Activated CD4-positive, alpha-beta memory T cell treated with anti-CD3 and anti-CD28 coated beads for 36 hours (primary cell): Measurements from ENCODE around the gene CD72. TPM values are rescaled to one million over a fixed set of nuclear protein-coding genes. Genes with fewer than 3 reads are reported as not detected.

Source experiments
- CTCF ChIA-PET: fragments of 350-600 bp; sonication (Branson Sonifier 250); formaldehyde crosslinking; loops from one replicate; lab custom pipeline; 2021; ENCODE audit warnings: antibody characterized with exemption, inconsistent platforms; lab: Charles Lee
- POLR2A ChIA-PET: fragments of 350-600 bp; sonication (Branson Sonifier 250); formaldehyde crosslinking; loops from one replicate; lab custom pipeline; 2021; ENCODE audit warnings: antibody characterized with exemption; lab: Charles Lee
- DNase-seq: peaks from one replicate; pipeline ENCODE4 v3.0.0-alpha.2; 2020
- H3K27ac Mint-ChIP-seq: one replicate; pipeline ENCODE4 v1.8.0; 2021; ENCODE audit warnings: mixed read lengths
- H3K27me3 Mint-ChIP-seq: one replicate; pipeline ENCODE4 v1.8.0; 2021; ENCODE audit warnings: mixed read lengths
- H3K36me3 Mint-ChIP-seq: one replicate; pipeline ENCODE4 v1.8.0; 2021; ENCODE audit warnings: mixed read lengths
- H3K4me1 Mint-ChIP-seq: one replicate; pipeline ENCODE4 v1.8.0; 2021; ENCODE audit warnings: low read depth, mixed read lengths
- H3K4me3 Mint-ChIP-seq: one replicate; pipeline ENCODE4 v1.8.0; 2021; ENCODE audit warnings: mild to moderate bottlenecking, mixed read lengths
- H3K9me3 Mint-ChIP-seq: one replicate; pipeline ENCODE4 v1.8.0; 2021; ENCODE audit warnings: mixed read lengths
- intact Hi-C: fragments of 100-400 bp; cut with micrococcal nuclease; formaldehyde crosslinking; loops from one replicate; pipeline ENCODE4 v1.15.1; 2023
- total RNA-seq, 2 experiments: library from RNA; stranded (reverse); gene quantifications; one replicate each; pipeline ENCODE4 v1.2.3, GENCODE V29; 2021

The CD72 gene, protein sequence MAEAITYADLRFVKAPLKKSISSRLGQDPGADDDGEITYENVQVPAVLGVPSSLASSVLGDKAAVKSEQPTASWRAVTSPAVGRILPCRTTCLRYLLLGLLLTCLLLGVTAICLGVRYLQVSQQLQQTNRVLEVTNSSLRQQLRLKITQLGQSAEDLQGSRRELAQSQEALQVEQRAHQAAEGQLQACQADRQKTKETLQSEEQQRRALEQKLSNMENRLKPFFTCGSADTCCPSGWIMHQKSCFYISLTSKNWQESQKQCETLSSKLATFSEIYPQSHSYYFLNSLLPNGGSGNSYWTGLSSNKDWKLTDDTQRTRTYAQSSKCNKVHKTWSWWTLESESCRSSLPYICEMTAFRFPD
- 1 to 10 TPM; 9.4 to 9.8 TPM for total RNA-seq

DNA sequence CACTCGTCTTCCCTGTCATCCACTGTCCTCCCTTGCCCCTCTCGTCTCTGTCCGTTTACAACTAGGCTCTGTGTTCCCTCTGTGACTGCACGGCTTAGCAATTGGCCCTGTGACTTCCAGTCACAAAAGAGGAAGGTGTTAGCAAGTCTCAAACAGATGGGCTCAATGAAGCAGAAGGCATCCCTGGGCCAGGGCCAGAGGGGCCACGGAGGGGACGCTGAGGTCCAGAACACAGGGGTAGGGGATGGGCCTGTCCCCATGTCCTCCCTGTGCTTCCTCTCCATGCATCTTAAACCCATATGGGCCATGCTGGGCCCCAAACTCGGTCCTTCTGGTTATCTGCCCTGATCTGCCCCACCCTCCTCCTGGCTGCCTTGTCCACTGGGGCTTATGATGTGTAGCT, at the start of gene CD72:
TSS of gene CD72 (minus strand) at position 89 of the 403 bp plus-strand sequence. CDS start 110 bp downstream, outside the sequence.
- Mint-ChIP-seq H3K4me3 (peak within 1 kb of the TSS; percentile 77), H3K27me3 (no peaks in the 10 kb centered on the region), H3K36me3 (no peaks in the 10 kb centered on the region), H3K4me1 (peaks cover 37% of the 10 kb centered on the region), H3K9me3 (no peaks in the 10 kb centered on the region), H3K27ac (peak within 1 kb of the TSS; percentile 87)
- no peak for DNase-seq
- intact Hi-C loops = no loop called here
- CTCF ChIA-PET = interaction anchor here (0.7 to 2.2 kb wide), 5 partner anchors 11 to 264 kb away, joined by 3 to 7 read pairs (median 5); no protein-coding TSS in a partner anchor
- POLR2A ChIA-PET = no interaction called here

DNA sequence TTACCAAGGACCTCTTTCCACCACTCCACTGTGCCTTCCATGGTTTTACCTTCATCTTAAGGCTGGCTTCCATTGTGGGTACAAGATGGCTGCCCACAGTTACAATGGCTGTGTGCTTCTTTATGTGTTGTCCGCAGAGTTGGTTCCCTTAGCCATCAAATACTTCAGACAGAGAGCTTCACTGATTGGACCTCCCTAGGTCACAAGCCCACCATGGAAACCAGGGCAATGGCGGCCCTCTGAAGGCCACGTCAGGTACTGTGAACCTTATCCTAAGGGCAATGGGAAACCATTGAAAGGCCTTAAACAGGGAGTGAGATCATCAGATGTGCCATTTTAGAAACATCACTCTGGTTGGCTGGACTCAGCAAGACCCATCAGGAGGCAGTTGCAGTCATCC, 49.7 kb upstream of the CD72 start:
- no peaks in the 10 kb centered on the region for H3K27me3 Mint-ChIP-seq
- H3K9me3 Mint-ChIP-seq = no peaks in the 10 kb centered on the region
- no peak overlapping the region for H3K4me3 Mint-ChIP-seq
- no peak overlapping the region for H3K27ac Mint-ChIP-seq
- H3K4me1 Mint-ChIP-seq = peaks cover 22% of the 10 kb centered on the region
- intact Hi-C loops = no loop called here
- ChIA-PET CTCF (interaction anchor here (1.2 to 4.3 kb wide), 2 partner anchors 10 to 28 kb away, joined by 3 to 37 read pairs; partner anchors contain the start of genes CCDC107 and RMRP), POLR2A (no interaction called here)
- DNase-seq = no peak
- peaks cover 5% of the 10 kb centered on the region for H3K36me3 Mint-ChIP-seq

DNA sequence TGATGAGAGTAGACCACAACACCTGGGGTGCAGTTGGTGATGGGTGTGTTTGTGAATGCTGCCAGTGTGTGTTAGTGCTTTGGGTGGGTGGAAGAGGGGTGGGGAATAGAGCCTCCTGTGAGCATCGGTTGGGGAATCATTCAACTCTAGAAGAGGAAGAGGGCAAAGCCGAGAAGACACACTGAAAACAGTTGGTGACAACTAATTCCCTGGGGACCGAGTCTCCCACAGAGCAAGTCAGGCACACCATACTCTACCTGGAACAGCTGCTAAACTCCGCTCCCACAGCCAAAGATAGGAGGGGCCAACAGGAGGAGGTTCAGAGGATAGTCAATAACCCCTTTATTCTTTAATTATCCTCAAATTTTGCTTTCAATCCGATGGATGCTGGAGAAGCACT, 48.3 kb upstream of the CD72 start:
- no peak for DNase-seq
- Mint-ChIP-seq H3K4me1 (peaks cover 36% of the 10 kb centered on the region), H3K4me3 (no peak overlapping the region), H3K9me3 (no peaks in the 10 kb centered on the region), H3K27me3 (no peaks in the 10 kb centered on the region), H3K36me3 (peaks cover 18% of the 10 kb centered on the region), H3K27ac (no peak overlapping the region)
- CTCF ChIA-PET = interaction anchor here (1.1 to 4.3 kb wide), 4 partner anchors 9 to 148 kb away, joined by 3 to 37 read pairs (median 7); partner anchors contain the start of genes CCDC107, HINT2, RMRP and TESK1
- intact Hi-C loops = no loop called here
- POLR2A ChIA-PET = no interaction called here

DNA sequence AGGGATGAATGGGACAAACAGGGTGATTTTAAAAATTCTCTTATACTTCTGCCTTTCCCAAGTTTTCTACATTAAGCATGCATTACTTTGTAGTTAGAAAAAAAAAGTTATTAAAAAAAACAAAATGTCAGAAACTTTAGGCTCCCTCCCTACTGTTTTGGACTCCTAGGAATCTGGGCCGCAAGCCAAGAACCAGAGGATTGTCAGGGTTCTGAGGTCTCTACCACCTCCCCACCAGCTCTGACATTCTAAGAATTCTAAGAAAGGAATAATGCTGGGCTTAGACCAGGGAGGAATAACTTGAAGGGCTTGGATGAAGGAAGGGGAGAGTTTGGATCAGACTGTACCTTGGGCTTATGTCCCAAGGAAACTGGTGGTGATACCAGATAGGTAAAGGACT, 47.8 kb upstream of the CD72 start:
- Mint-ChIP-seq H3K4me1 (peaks cover 40% of the 10 kb centered on the region), H3K27ac (no peak overlapping the region), H3K27me3 (no peaks in the 10 kb centered on the region), H3K9me3 (no peaks in the 10 kb centered on the region), H3K36me3 (peaks cover 19% of the 10 kb centered on the region), H3K4me3 (peak overlapping the region; percentile 50)
- intact Hi-C loops = no loop called here
- DNase-seq = no peak
- ChIA-PET CTCF (interaction anchor here (1.1 to 12.1 kb wide), 8 partner anchors 9 to 148 kb away, joined by 3 to 101 read pairs (median 12); partner anchors contain the start of genes CREB3, HINT2, TESK1 and TLN1), POLR2A (interaction anchor here (1.5 to 2.0 kb wide), 2 partner anchors 10 to 16 kb away, joined by 4 to 9 read pairs; partner anchors contain the start of gene SIT1)

- Mint-ChIP-seq H3K9me3 (no peaks in the 10 kb centered on the region), H3K27ac (peak overlapping the region; percentile 73), H3K4me3 (peak overlapping the region; percentile 84), H3K36me3 (peaks cover 25% of the 10 kb centered on the region), H3K27me3 (no peaks in the 10 kb centered on the region), H3K4me1 (peaks cover 46% of the 10 kb centered on the region)
- intact Hi-C loops = loop anchor here (2.0 kb wide), 2 partner anchors 19 to 23 kb away; partner anchors contain the start of gene TPM2
- DNase-seq = no peak
- ChIA-PET CTCF (interaction anchor here (0.9 to 12.1 kb wide), 9 partner anchors 10 to 149 kb away, joined by 3 to 101 read pairs (median 11); partner anchors contain the start of genes CREB3, HINT2, TESK1 and TLN1), POLR2A (interaction anchor here (1.3 to 2.0 kb wide), 4 partner anchors 10 to 66 kb away, joined by 4 to 9 read pairs (median 4); partner anchors contain the start of gene SIT1)
Measured at GRCh38 chr9:35665471-35665818, 47.2 kb upstream of the CD72 start.

DNA sequence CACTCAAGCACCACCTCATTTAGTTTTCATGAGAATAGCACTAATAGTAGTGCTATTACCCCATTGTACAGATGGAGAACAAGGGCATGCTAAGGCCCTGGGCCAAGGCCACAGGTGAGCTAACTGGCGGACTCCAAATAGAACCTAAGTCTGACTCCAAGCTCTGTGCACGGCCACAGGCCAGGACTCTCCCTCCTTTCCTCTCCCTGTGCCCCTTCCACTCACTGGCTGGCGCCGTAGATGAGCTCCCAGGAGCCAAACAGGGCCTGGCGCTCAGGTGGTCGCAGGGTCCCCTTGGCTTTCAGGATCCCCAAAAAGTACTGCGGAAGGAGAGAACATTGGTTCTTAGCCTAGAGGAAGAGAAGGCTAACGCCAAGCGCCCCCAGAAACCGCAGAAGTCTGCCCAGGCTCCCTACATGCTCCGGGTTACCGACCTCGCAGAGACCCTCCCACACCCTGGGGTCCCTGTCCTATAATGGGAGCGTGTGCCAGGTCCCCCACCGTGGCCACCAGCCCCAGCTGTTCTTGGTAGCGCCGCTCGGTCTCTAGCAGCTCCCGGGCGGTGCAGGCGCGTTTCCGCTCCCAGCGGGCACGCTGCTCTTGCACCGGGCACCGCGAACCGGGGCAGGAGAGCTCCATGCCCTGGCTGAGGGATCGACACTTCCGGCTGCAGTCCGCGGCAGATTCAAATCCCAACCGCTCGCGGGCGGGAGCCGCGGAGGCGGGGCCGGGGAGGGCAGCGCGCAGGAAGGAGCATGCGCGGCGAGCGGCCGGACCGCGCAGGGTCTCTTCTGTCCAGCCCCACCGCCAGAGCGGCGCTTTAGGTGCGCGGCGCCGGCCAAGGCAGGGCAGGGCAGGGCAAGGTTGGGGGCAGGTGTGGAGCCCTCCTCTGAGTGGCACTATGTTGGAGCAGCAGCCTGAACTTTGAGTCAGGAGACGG, 46.6 kb upstream of the CD72 start, which contains the start of gene ARHGEF39:
TSS of gene ARHGEF39 (minus strand) at position 665 of the 940 bp plus-strand sequence. CDS start at position 639, 26 bp downstream.
- H3K4me1 Mint-ChIP-seq = peaks cover 53% of the 10 kb centered on the region
- intact Hi-C loops = loop anchor here (2.0 kb wide), 2 partner anchors 18 to 24 kb away; partner anchors contain the start of gene TPM2
- CTCF ChIA-PET = interaction anchor here (0.9 to 12.1 kb wide), 12 partner anchors 11 to 548 kb away, joined by 3 to 101 read pairs (median 8); partner anchors contain the start of genes CREB3, TESK1 and TLN1
- H3K36me3 Mint-ChIP-seq = peaks cover 31% of the 10 kb centered on the region
- no peaks in the 10 kb centered on the region for H3K27me3 Mint-ChIP-seq
- no peaks in the 10 kb centered on the region for H3K9me3 Mint-ChIP-seq
- H3K27ac Mint-ChIP-seq = peak within 1 kb of the TSS; percentile 73
- peak within 1 kb of the TSS; percentile 84 for H3K4me3 Mint-ChIP-seq
- POLR2A ChIA-PET = interaction anchor here (0.8 to 2.0 kb wide), 6 partner anchors 11 to 68 kb away, joined by 3 to 9 read pairs (median 4); partner anchors contain the start of genes CREB3, SIT1 and TLN1
- peak; percentile 89 for DNase-seq

GRCh38 chr9:35662437-35662836, 44.2 kb upstream of the CD72 start:
- Mint-ChIP-seq H3K9me3 (peaks cover 2% of the 10 kb centered on the region), H3K27ac (peak overlapping the region; percentile 70), H3K4me3 (no peak overlapping the region), H3K27me3 (peaks cover 2% of the 10 kb centered on the region), H3K4me1 (peaks cover 68% of the 10 kb centered on the region), H3K36me3 (peaks cover 41% of the 10 kb centered on the region)
- no peak for DNase-seq
- CTCF ChIA-PET = interaction anchor here (1.2 to 12.1 kb wide), 4 partner anchors 14 to 94 kb away, joined by 3 to 101 read pairs (median 14); partner anchors contain the start of genes CREB3 and TLN1
- POLR2A ChIA-PET = interaction anchor here (1.2 kb wide), 1 partner anchor 59 kb away, joined by 4 read pairs; no protein-coding TSS in a partner anchor
- intact Hi-C loops = no loop called here

- POLR2A ChIA-PET = interaction anchor here (1.2 to 1.7 kb wide), 3 partner anchors 12 to 58 kb away, joined by 4 to 6 read pairs (median 4); no protein-coding TSS in a partner anchor
- CTCF ChIA-PET = interaction anchor here (1.2 to 12.1 kb wide), 8 partner anchors 14 to 164 kb away, joined by 3 to 101 read pairs (median 12); partner anchors contain the start of genes CREB3 and TLN1
- peaks cover 2% of the 10 kb centered on the region for H3K27me3 Mint-ChIP-seq
- H3K4me1 Mint-ChIP-seq = peaks cover 74% of the 10 kb centered on the region
- peak; percentile 33 for DNase-seq
- H3K27ac Mint-ChIP-seq = peak overlapping the region; percentile 70
- H3K36me3 Mint-ChIP-seq = peaks cover 41% of the 10 kb centered on the region
- H3K9me3 Mint-ChIP-seq = peaks cover 2% of the 10 kb centered on the region
- H3K4me3 Mint-ChIP-seq = peak overlapping the region; percentile 6
- intact Hi-C loops = no loop called here
Measured at GRCh38 chr9:35661756-35662350, 43.6 kb upstream of the CD72 start.

DNA sequence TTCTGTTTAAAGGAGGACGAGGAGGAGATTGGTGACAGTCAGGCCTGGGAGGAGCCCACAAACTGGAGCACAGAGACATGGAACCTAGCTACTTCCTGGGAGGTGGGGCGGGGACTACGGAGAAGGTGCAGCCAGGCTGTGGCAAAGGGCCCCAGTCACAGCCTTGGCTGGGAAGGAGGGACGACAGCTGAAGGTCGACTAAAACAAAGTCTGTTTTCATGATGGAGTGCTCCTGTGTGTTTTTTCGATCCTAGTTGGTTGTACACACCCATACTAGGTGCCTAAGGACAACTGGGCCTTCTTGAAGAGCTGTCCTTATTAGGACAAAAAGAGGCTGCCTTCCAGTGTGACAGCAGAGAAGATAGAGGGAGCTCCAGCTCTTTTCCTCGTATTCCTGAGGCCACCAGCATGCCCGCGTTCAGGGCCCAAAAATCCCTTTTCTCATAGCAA, 42.8 kb upstream of the CD72 start:
- peak overlapping the region; percentile 60 for H3K27ac Mint-ChIP-seq
- no peak overlapping the region for H3K4me3 Mint-ChIP-seq
- intact Hi-C loops = no loop called here
- H3K9me3 Mint-ChIP-seq = peaks cover 2% of the 10 kb centered on the region
- DNase-seq = no peak
- peaks cover 2% of the 10 kb centered on the region for H3K27me3 Mint-ChIP-seq
- POLR2A ChIA-PET = interaction anchor here (1.2 to 1.7 kb wide), 3 partner anchors 11 to 57 kb away, joined by 4 to 6 read pairs (median 4); no protein-coding TSS in a partner anchor
- CTCF ChIA-PET = interaction anchor here (0.9 to 12.1 kb wide), 9 partner anchors 13 to 165 kb away, joined by 3 to 101 read pairs (median 7); partner anchors contain the start of genes CREB3, RGP1 and TLN1
- peaks cover 78% of the 10 kb centered on the region for H3K4me1 Mint-ChIP-seq
- peaks cover 41% of the 10 kb centered on the region for H3K36me3 Mint-ChIP-seq

GRCh38 chr9:35659340-35659739, 41.1 kb upstream of the CD72 start:
- Mint-ChIP-seq H3K4me3 (peak overlapping the region; percentile 86), H3K9me3 (peaks cover 2% of the 10 kb centered on the region), H3K27ac (peak overlapping the region; percentile 96), H3K27me3 (peaks cover 2% of the 10 kb centered on the region), H3K36me3 (peaks cover 41% of the 10 kb centered on the region), H3K4me1 (peaks cover 75% of the 10 kb centered on the region)
- ChIA-PET POLR2A (interaction anchor here (0.6 to 3.3 kb wide), 3 partner anchors 11 to 37 kb away, joined by 3 to 43 read pairs (median 3); no protein-coding TSS in a partner anchor), CTCF (interaction anchor here (0.6 to 12.1 kb wide), 17 partner anchors 11 to 131 kb away, joined by 3 to 101 read pairs (median 5); partner anchors contain the start of genes CREB3, TLN1 and TPM2)
- no peak for DNase-seq
- intact Hi-C loops = loop anchor here (2.0 to 5.0 kb wide), 4 partner anchors 38 to 587 kb away; partner anchors contain the start of genes HINT2, TESK1 and VCP
